ENCODE measurements around the gene AK1. TPM values are rescaled to one million over a fixed set of nuclear protein-coding genes. Genes with fewer than 3 reads are reported as not detected.
"Not testable (repeated sequence)": the region's sequence is repeated elsewhere in the genome, so short reads cannot be mapped to it uniquely, and the experiment has no call there.

AK1 gene
- total RNA-seq, 3 donors from 2014 or later: 66.7 to 157 (median 106) TPM

GRCh38 chr9:127837346-127837745 lies 40.1 kb downstream of the AK1 start:
- Histone ChIP-seq H3K4me3 (no peak overlapping the region), H3K4me1 (ENCODE audit: low read depth) (peaks cover 8% of the 10 kb centered on the region), H3K9me3 (no peaks in the 10 kb centered on the region), H3K36me3 (ENCODE audit: low read depth) (no peaks in the 10 kb centered on the region)
- DNase-seq: no peak
- TF ChIP-seq CTCF (IDR thresholded peaks at IDR 0.05): no peak
- intact Hi-C loops (cut with DNase I, micrococcal nuclease): no loop called here
- no peak for ATAC-seq

- intact Hi-C loops (cut with DNase I, micrococcal nuclease); ATAC-seq; H3K36me3 ChIP-seq (ENCODE audit: low read depth); H3K4me1 ChIP-seq (ENCODE audit: low read depth); DNase-seq; H3K9me3 ChIP-seq; H3K4me3 ChIP-seq: not testable (repeated sequence)
These were observed 40.9 kb downstream of the AK1 start for GRCh38 chr9:127836561-127836960.

GRCh38 chr9:127835991-127836516 lies 41.4 kb downstream of the AK1 start:
- Histone ChIP-seq H3K4me3 (no peak overlapping the region), H3K4me1 (ENCODE audit: low read depth) (peaks cover 8% of the 10 kb centered on the region), H3K9me3 (no peaks in the 10 kb centered on the region), H3K36me3 (ENCODE audit: low read depth) (no peaks in the 10 kb centered on the region)
- TF ChIP-seq CTCF (IDR thresholded peaks at IDR 0.05): no peak
- peak in 2 of 3 donors; percentile 50 to 54 for DNase-seq
- peak; percentile 49 for ATAC-seq
- intact Hi-C loops (cut with DNase I, micrococcal nuclease): no loop called here

GRCh38 chr9:127833555-127833954 lies 43.9 kb downstream of the AK1 start:
- DNase-seq (no peak), ATAC-seq (no peak)
- no peaks in the 10 kb centered on the region for H3K36me3 ChIP-seq (ENCODE audit: low read depth)
- peaks cover 8% of the 10 kb centered on the region for H3K4me1 ChIP-seq (ENCODE audit: low read depth)
- H3K4me3 ChIP-seq: no peak overlapping the region
- intact Hi-C loops (cut with DNase I, micrococcal nuclease): no loop called here
- TF ChIP-seq CTCF (IDR thresholded peaks at IDR 0.05): no peak
- no peaks in the 10 kb centered on the region for H3K9me3 ChIP-seq

- Histone ChIP-seq H3K4me3 (no peak overlapping the region), H3K9me3 (no peaks in the 10 kb centered on the region), H3K36me3 (ENCODE audit: low read depth) (no peaks in the 10 kb centered on the region), H3K4me1 (ENCODE audit: low read depth) (peaks cover 3% of the 10 kb centered on the region)
- DNase-seq (no peak), ATAC-seq (no peak)
- no peak for TF ChIP-seq CTCF (IDR thresholded peaks at IDR 0.05)
- intact Hi-C loops (cut with DNase I, micrococcal nuclease): no loop called here
These were observed 45.2 kb downstream of the AK1 start for GRCh38 chr9:127832248-127832647.

GRCh38 chr9:127829205-127829906 lies 48.1 kb downstream of the AK1 start:
- H3K9me3 ChIP-seq: no peaks in the 10 kb centered on the region
- no peaks in the 10 kb centered on the region for H3K4me1 ChIP-seq (ENCODE audit: low read depth)
- DNase-seq (no peak), ATAC-seq (no peak)
- intact Hi-C loops (cut with DNase I, micrococcal nuclease): no loop called here
- no peak overlapping the region for H3K4me3 ChIP-seq
- no peak for TF ChIP-seq CTCF (IDR thresholded peaks at IDR 0.05)
- no peaks in the 10 kb centered on the region for H3K36me3 ChIP-seq (ENCODE audit: low read depth)
